Spleen (tissue), 11 donors: ENCODE data around the gene NEIL1. TPM values are rescaled to one million over a fixed set of nuclear protein-coding genes. Genes with fewer than 3 reads are reported as not detected.
"Not testable (repeated sequence)": the region's sequence is repeated elsewhere in the genome, so short reads cannot be mapped to it uniquely, and the experiment has no call there.

ENCODE experiments used
- DNase-seq: peaks from one replicate; pipeline ENCODE4 v3.0.0-alpha.2; 2020
- H3K27ac ChIP-seq, 8 donors: fragments of 200-600 bp; sonication (generic) in 7 of 8; 1 replicate in 4 of 8; 2 replicates in 4 of 8; pipeline versions ENCODE4 v1.5.0 to v1.8.0; 2016 to 2021; ENCODE audit warnings: inconsistent platforms in 4 of 8, mild to moderate bottlenecking in 4 of 8, moderate library complexity in 1 of 8
- H3K27me3 ChIP-seq, 7 donors: fragments of 200-600 bp; sonication (generic) in 6 of 7; replicated peaks in 1 of 7; 1 replicate in 4 of 7; 2 replicates in 3 of 7; pipeline versions ENCODE4 v1.5.0 to v1.8.0; 2016 to 2021; ENCODE audit warnings: inconsistent platforms in 3 of 7, mild to moderate bottlenecking in 1 of 7
- H3K36me3 ChIP-seq, 6 donors: fragments of 200-600 bp; sonication (generic) in 5 of 6; 1 replicate in 4 of 6; 2 replicates in 2 of 6; pipeline versions ENCODE4 v1.5.0 to v1.8.0; 2016 to 2021; ENCODE audit warnings: inconsistent platforms in 2 of 6
- H3K4me1 ChIP-seq, 6 donors: fragments of 200-600 bp; sonication (generic) in 5 of 6; 1 replicate in 3 of 6; 2 replicates in 3 of 6; pipeline versions ENCODE4 v1.5.0 to v1.8.0; 2016 to 2021; ENCODE audit warnings: inconsistent platforms in 3 of 6
- H3K4me3 ChIP-seq, 8 donors: fragments of 200-600 bp; sonication (generic) in 7 of 8; 1 replicate in 4 of 8; 2 replicates in 4 of 8; pipeline versions ENCODE4 v1.5.0 to v1.8.0; 2016 to 2021; ENCODE audit warnings: inconsistent platforms in 4 of 8, mild to moderate bottlenecking in 4 of 8, moderate library complexity in 2 of 8
- H3K9me3 ChIP-seq, 8 donors: fragments of 200-600 bp; sonication (generic) in 7 of 8; 1 replicate in 4 of 8; 2 replicates in 4 of 8; pipeline versions ENCODE4 v1.5.0 to v1.8.0; 2016 to 2021; ENCODE audit warnings: inconsistent platforms in 4 of 8
- CTCF ChIP-seq, 11 experiments: fragments of 200-600 bp in 7 of 11; fragments of 450-650 bp in 4 of 11; sonication (generic) in 4 of 11; IDR thresholded peaks in 8 of 11; conservative IDR thresholded peaks in 3 of 11; 1 replicate in 7 of 11; 2 replicates in 4 of 11; pipeline versions ENCODE4 v1.4.0 to v1.8.0; 2016 to 2021; ENCODE audit warnings: antibody characterized with exemption in 11 of 11, inconsistent platforms in 4 of 11, mild to moderate bottlenecking in 1 of 11
- POLR2A ChIP-seq, 3 donors: fragments of 450-650 bp; IDR thresholded peaks; one replicate each; pipeline ENCODE4 v1.5.1; 2017; ENCODE audit warnings: antibody characterized with exemption in 3 of 3, mild to moderate bottlenecking in 1 of 3
- POLR2AphosphoS5 ChIP-seq, 3 donors: sonication (generic); formaldehyde crosslinking; IDR thresholded peaks; one replicate each; pipeline ENCODE4 v1.5.1; 2017; ENCODE audit warnings: antibody characterized with exemption in 3 of 3
- WGBS, 5 donors: extraction: QIAGEN DNeasy Blood & Tissue Kit in 3 of 5; methylation state at CpG; one replicate each; pipeline versions ENCODE4 v1.1.5 to v1.1.7; 2013 to 2018; 5-methylcytosine and 5-hydroxymethylcytosine counted together
- intact Hi-C: fragments of 100-400 bp; cut with DNase I; formaldehyde crosslinking; loops from one replicate; pipeline ENCODE4 v1.15.0; 2023; ENCODE audit warnings: low total_unique reads
- polyA plus RNA-seq, 3 donors: library from polyadenylated mRNA; stranded (reverse); fragments of 200-250 nt; gene quantifications; one replicate each; pipeline ENCODE4 v1.2.1, GENCODE V29; 2013
- total RNA-seq, 7 donors: library from RNA; depleted of rRNA in 3 of 7; stranded (reverse); fragments of >200 nt in 3 of 7; fragmentation: NEBNext Ultra II Directional in 4 of 7; extraction: Animal tissue kit (Norgen Biotek cat#: 25700) in 4 of 7; gene quantifications; one replicate each; pipeline versions ENCODE4 v1.1.0 to v1.2.1, GENCODE V29; 2016 to 2021
- donor health status: healthy with polysubstance abuse.
- donor health status: DM: no; HTN: no; CAD: no; lungs with moderate emphysema.
- donor health status: DM: no; HTN: no; CAD: no.
- donor health status: Bipolar disorder and iron deficiency.
- donor health status: healthy.
- donor health status: DM: no; HTN: no; CAD: no.
- donor health status: DM: yes; HTN: yes; CAD: no.

The NEIL1 gene
- total and polyA plus RNA-seq, 10 donors = 27.5 to 68.1 (median 45.5) TPM

- no peak overlapping the region for H3K4me3 ChIP-seq
- no peaks in the 10 kb centered on the region for H3K9me3 ChIP-seq
- H3K4me1 ChIP-seq = no peaks in the 10 kb centered on the region
- peaks cover 0 to 27% (median 4%) of the 10 kb centered on the region in 7 donors for H3K27me3 ChIP-seq
- no peak overlapping the region for H3K27ac ChIP-seq
- no peaks in the 10 kb centered on the region for H3K36me3 ChIP-seq
- DNase-seq = no peak
- intact Hi-C loops = no loop called here
- TF ChIP-seq POLR2A (IDR thresholded peaks at IDR 0.05) (no peak), POLR2AphosphoS5 (IDR thresholded peaks at IDR 0.05) (no peak), CTCF (IDR thresholded peaks at IDR 0.05 in 8 of 11, conservative IDR thresholded peaks at IDR 0.05 in 3 of 11) (no peak)
These were observed 37.1 kb upstream of the NEIL1 start for GRCh38 chr15:75309711-75310110.

- H3K27ac ChIP-seq, H3K4me3 ChIP-seq, DNase-seq, H3K9me3 ChIP-seq, H3K4me1 ChIP-seq, H3K36me3 ChIP-seq, intact Hi-C loops: not testable (repeated sequence)
- H3K27me3 ChIP-seq = peaks cover 0 to 11% (median 4%) of the 10 kb centered on the region in 7 donors
- 77 to 97% (median 93%) methylated on average over 1 of the region's 1 CpG for WGBS, 5 donors
These were observed 34.3 kb upstream of the NEIL1 start for GRCh38 chr15:75312548-75312947.

- Histone ChIP-seq H3K36me3 (no peaks in the 10 kb centered on the region), H3K4me3 (no peak overlapping the region), H3K4me1 (no peaks in the 10 kb centered on the region), H3K9me3 (no peaks in the 10 kb centered on the region), H3K27ac (no peak overlapping the region), H3K27me3 (peaks cover 0 to 4% (median under 1%) of the 10 kb centered on the region in 7 donors)
- no peak for DNase-seq
- WGBS, 5 donors = 79 to 81% (median 80%) methylated on average over 12 to 13 of the region's 13 CpGs
- intact Hi-C loops = no loop called here
- no peak for TF ChIP-seq POLR2AphosphoS5 (IDR thresholded peaks at IDR 0.05)
- no peak for TF ChIP-seq POLR2A (IDR thresholded peaks at IDR 0.05)
- TF ChIP-seq CTCF (IDR thresholded peaks at IDR 0.05 in 8 of 11, conservative IDR thresholded peaks at IDR 0.05 in 3 of 11) = no peak
These were observed 33.6 kb upstream of the NEIL1 start for GRCh38 chr15:75313116-75313845.

- WGBS, 5 donors = 64 to 88% (median 78%) methylated on average over 5 of the region's 5 CpGs
- Histone ChIP-seq H3K4me1 (no peaks in the 10 kb centered on the region), H3K4me3 (no peak overlapping the region), H3K9me3 (no peaks in the 10 kb centered on the region), H3K27me3 (no peaks in the 10 kb centered on the region), H3K27ac (no peak overlapping the region), H3K36me3 (no peaks in the 10 kb centered on the region)
- no peak for TF ChIP-seq CTCF (IDR thresholded peaks at IDR 0.05 in 8 of 11, conservative IDR thresholded peaks at IDR 0.05 in 3 of 11)
- TF ChIP-seq POLR2A (IDR thresholded peaks at IDR 0.05) = no peak
- TF ChIP-seq POLR2AphosphoS5 (IDR thresholded peaks at IDR 0.05) = no peak
- no peak for DNase-seq
- intact Hi-C loops = no loop called here
These were observed 32.1 kb upstream of the NEIL1 start for GRCh38 chr15:75314552-75315290.

GRCh38 chr15:75319231-75319897 is 27.5 kb upstream of the NEIL1 start:
- H3K27me3 ChIP-seq, H3K4me1 ChIP-seq, H3K4me3 ChIP-seq, H3K9me3 ChIP-seq, intact Hi-C loops, H3K36me3 ChIP-seq, H3K27ac ChIP-seq, DNase-seq: not testable (repeated sequence)
- 81 to 91% (median 83%) methylated on average over 5 of the region's 5 CpGs for WGBS, 5 donors
